Uterus (tissue), 4 donors: ENCODE results near the gene CDX4. TPM values are rescaled to one million over a fixed set of nuclear protein-coding genes. Genes with fewer than 3 reads are reported as not detected.
"Not testable (repeated sequence)": the region's sequence is repeated elsewhere in the genome, so short reads cannot be mapped to it uniquely, and the experiment has no call there.

Source experiments
- DNase-seq, 2 donors: peaks; one replicate each; pipeline ENCODE4 v3.0.0-alpha.2; 2019 to 2020
- H3K27ac ChIP-seq, 2 donors: fragments of 200-600 bp; sonication (generic); 1 replicate in 1 of 2; 2 replicates in 1 of 2; pipeline ENCODE4 v1.5.1; 2016 to 2018
- H3K27me3 ChIP-seq, 2 donors: fragments of 200-600 bp; sonication (generic); one replicate each; pipeline ENCODE4 v1.5.1; 2018 to 2019; ENCODE audit warnings: control low read depth in 1 of 2
- H3K36me3 ChIP-seq, 2 donors: fragments of 200-600 bp; sonication (generic); one replicate each; pipeline ENCODE4 v1.5.1; 2019; ENCODE audit warnings: control low read depth in 1 of 2
- H3K4me1 ChIP-seq, 2 donors: fragments of 200-600 bp; sonication (generic); one replicate each; pipeline ENCODE4 v1.5.1; 2018 to 2019; ENCODE audit warnings: control low read depth in 1 of 2
- H3K4me3 ChIP-seq, 2 donors: fragments of 200-600 bp; sonication (generic); 1 replicate in 1 of 2; 2 replicates in 1 of 2; pipeline ENCODE4 v1.5.1; 2018 to 2019; ENCODE audit warnings: mild to moderate bottlenecking in 1 of 2
- H3K9me3 ChIP-seq, 2 donors: fragments of 200-600 bp; sonication (generic); one replicate each; pipeline ENCODE4 v1.5.1; 2019; ENCODE audit warnings: control low read depth in 1 of 2
- CTCF ChIP-seq, 4 experiments: fragments of 200-600 bp in 2 of 4; fragments of 450-650 bp in 2 of 4; sonication (generic) in 2 of 4; IDR thresholded peaks; one replicate each; pipeline ENCODE4 v1.5.1; 2016 to 2019; ENCODE audit warnings: antibody characterized with exemption in 4 of 4, mild to moderate bottlenecking in 2 of 4, moderate library complexity in 1 of 4
- POLR2A ChIP-seq, 2 donors: fragments of 450-650 bp; IDR thresholded peaks; one replicate each; pipeline ENCODE4 v1.6.1; 2016; ENCODE audit warnings: antibody characterized with exemption in 2 of 2, mild to moderate bottlenecking in 1 of 2, moderate library complexity in 1 of 2
- intact Hi-C: fragments of 100-400 bp; cut with DNase I; formaldehyde crosslinking; loops from one replicate; pipeline ENCODE4 v1.15.1; 2023; ENCODE audit warnings: low total_unique reads
- small RNA-seq: library from RNA; depleted of rRNA; stranded (forward); fragments of <200 nt; gene quantifications from one replicate; pipeline ENCODE3, GENCODE V24; 2016
- total RNA-seq, 4 donors: library from RNA; depleted of rRNA in 3 of 4; stranded (reverse); fragments of >200 nt in 3 of 4; gene quantifications; one replicate each; pipeline versions ENCODE4 v1.1.0 to v1.2.4, GENCODE V29; 2014 to 2023
- donor health status: DM: yes; HTN: yes; CAD: no.

CDX4 gene
- total RNA-seq, 4 donors from 2014 or later, result not detected

GRCh38 chrX:73478961-73479360 lies 32.1 kb downstream of the CDX4 start:
- no peak overlapping the region for H3K27ac ChIP-seq
- H3K4me3 ChIP-seq, result no peak overlapping the region
- DNase-seq, result no peak
- intact Hi-C loops, result no loop called here
- no peaks in the 10 kb centered on the region for H3K36me3 ChIP-seq
- no peaks in the 10 kb centered on the region for H3K9me3 ChIP-seq
- no peaks in the 10 kb centered on the region for H3K27me3 ChIP-seq
- TF ChIP-seq POLR2A (IDR thresholded peaks at IDR 0.05) (no peak), CTCF (IDR thresholded peaks at IDR 0.05) (no peak)
- no peaks in the 10 kb centered on the region for H3K4me1 ChIP-seq

GRCh38 chrX:73481521-73481920 lies 34.7 kb downstream of the CDX4 start:
- Histone ChIP-seq H3K9me3 (no peaks in the 10 kb centered on the region), H3K27me3 (no peaks in the 10 kb centered on the region), H3K4me3 (no peak overlapping the region), H3K4me1 (no peaks in the 10 kb centered on the region), H3K36me3 (no peaks in the 10 kb centered on the region), H3K27ac (no peak overlapping the region)
- DNase-seq, result no peak
- TF ChIP-seq CTCF (IDR thresholded peaks at IDR 0.05) (no peak), POLR2A (IDR thresholded peaks at IDR 0.05) (no peak)
- intact Hi-C loops, result no loop called here

- Histone ChIP-seq H3K4me3 (no peak overlapping the region), H3K4me1 (no peaks in the 10 kb centered on the region), H3K27me3 (peaks cover 0 to 3% of the 10 kb centered on the region in 2 donors), H3K36me3 (no peaks in the 10 kb centered on the region), H3K9me3 (no peaks in the 10 kb centered on the region), H3K27ac (no peak overlapping the region)
- intact Hi-C loops, result no loop called here
- no peak for DNase-seq
- no peak for TF ChIP-seq CTCF (IDR thresholded peaks at IDR 0.05)
- TF ChIP-seq POLR2A (IDR thresholded peaks at IDR 0.05), result no peak
Observed at GRCh38 chrX:73490661-73491060, 43.8 kb downstream of the CDX4 start.

GRCh38 chrX:73492178-73492577 lies 45.3 kb downstream of the CDX4 start:
- H3K36me3 ChIP-seq, H3K9me3 ChIP-seq, H3K27me3 ChIP-seq, H3K4me3 ChIP-seq, H3K4me1 ChIP-seq, H3K27ac ChIP-seq, intact Hi-C loops, DNase-seq: not testable (repeated sequence)

Small RNA genes lying within 50 kb of the gene (small RNA-seq; reads per million reads assigned to genes)
- gene MORF4L1P6 (not detected), gene RNU6-1044P (not detected)

Other genes with a start within 250 kb of the CDX4 start
- gene NAP1L2, start 232.2 kb upstream of the CDX4 start, total RNA-seq, result 10 to 100 TPM in 3 of 4 donors, 1 to 10 TPM in 1; 9.3 to 14.6 (median 12.4) TPM
- gene CHIC1, start 116.1 kb downstream of the CDX4 start, total RNA-seq, result 10 to 100 TPM in 3 of 4 donors, 1 to 10 TPM in 1; 4.1 to 25.6 (median 18.4) TPM